D721Med (cell line): ENCODE results near the gene JUP.

Source experiments
- DNase-seq: peaks from one replicate; pipeline ENCODE4 v3.0.0; 2011; ENCODE audit warnings: low spot score; ENCODE audit not compliant: insufficient read length
- FAIRE-seq: peaks from 2 replicates; lab custom pipeline; 2011; peaks lifted over from hg19 to GRCh38; lab: Jason Lieb, UNC
- CTCF ChIP-seq: IDR thresholded peaks from 2 replicates; pipeline ENCODE4 v1.5.1; 2012; ENCODE audit warnings: mild to moderate bottlenecking, control low read depth; ENCODE audit not compliant: insufficient read depth; ENCODE audit errors: missing control alignments

Gene JUP

GRCh38 chr17:41736983-41737679 is 49.4 kb downstream of the JUP start:
- TF ChIP-seq CTCF, result no peak
- no peak for FAIRE-seq
- no peak for DNase-seq

GRCh38 chr17:41735744-41736143 is 50.8 kb downstream of the JUP start:
- DNase-seq (no peak), FAIRE-seq (no peak)
- TF ChIP-seq CTCF, result no peak

- no peak for DNase-seq
- FAIRE-seq, result no peak
- no peak for TF ChIP-seq CTCF
Observed at GRCh38 chr17:41734949-41735313, 51.6 kb downstream of the JUP start.

GRCh38 chr17:41734139-41734948 is 52.2 kb downstream of the JUP start, which contains the start of gene HAP1:
Gene HAP1 (minus strand): TSS chr17:41734643. CDS start chr17:41734634, 9 bp downstream.
- DNase-seq (no peak), FAIRE-seq (no peak)
- TF ChIP-seq CTCF, result no peak

- TF ChIP-seq CTCF, result no peak
- DNase-seq (no peak), FAIRE-seq (no peak)
Observed at GRCh38 chr17:41733348-41734138, 53.0 kb downstream of the JUP start.

- no peak for FAIRE-seq
- DNase-seq, result no peak
- no peak for TF ChIP-seq CTCF
Observed at GRCh38 chr17:41731836-41732235, 54.7 kb downstream of the JUP start.
